IMR-90 (cell line): ENCODE measurements around the gene BCL11B. TPM values are rescaled to one million over a fixed set of nuclear protein-coding genes. Genes with fewer than 3 reads are reported as not detected.

Experiments
- ATAC-seq: fragments of 200-7000 bp; cut with Tn5 transposase; 2 replicates; pipeline ENCODE4 v1.9.1; 2020; ENCODE audit warnings: low read depth, mild to moderate bottlenecking, moderate library complexity
- BruUV-seq: library from RNA; stranded (reverse); fragments of 400-500 nt; replicated peaks from 2 replicates; lab custom pipeline; 2021; lab: Mats Ljungman, UMichigan
- CTCF ChIA-PET: fragments of 300-600 bp; formaldehyde crosslinking; extraction: SDS; loops from one replicate; lab custom pipeline; 2021; ENCODE audit warnings: antibody characterized with exemption; lab: Yijun Ruan, JAX
- POLR2A ChIA-PET: fragments of 300-600 bp; sonication (Branson Sonifier 250); formaldehyde crosslinking; loops from one replicate; lab custom pipeline; 2022; ENCODE audit warnings: antibody characterized with exemption; ENCODE audit not compliant: unreplicated experiment; lab: Charles Lee
- DNase-seq: peaks from one replicate; pipeline ENCODE4 v3.0.0; 2013
- H2AFZ ChIP-seq: replicated peaks from 2 replicates; pipeline ENCODE3; 2013; ENCODE audit warnings: low read length, mild to moderate bottlenecking; ENCODE audit not compliant: poor library complexity
- H2AK5ac ChIP-seq: 2 replicates; pipeline ENCODE4 v1.6.1; 2013; ENCODE audit warnings: low read depth, low read length, inconsistent platforms
- H2AK9ac ChIP-seq: replicated peaks from 2 replicates; pipeline ENCODE3; 2013; ENCODE audit warnings: mild to moderate bottlenecking, low read depth, low read length, moderate library complexity; ENCODE audit not compliant: poor library complexity
- H2BK120ac ChIP-seq: 2 replicates; pipeline ENCODE4 v1.6.1; 2013; ENCODE audit warnings: low read depth, low read length, inconsistent platforms
- H2BK15ac ChIP-seq: 3 replicates; pipeline ENCODE4 v1.6.1; 2013; ENCODE audit warnings: low read depth, low read length, inconsistent platforms
- H2BK20ac ChIP-seq: 2 replicates; pipeline ENCODE4 v1.6.1; 2013; ENCODE audit warnings: low read depth, mild to moderate bottlenecking, inconsistent platforms, low read length, moderate library complexity
- H2BK5ac ChIP-seq: 2 replicates; pipeline ENCODE4 v1.6.1; 2013; ENCODE audit warnings: mild to moderate bottlenecking, low read depth, low read length, inconsistent platforms; ENCODE audit not compliant: poor library complexity, severe bottlenecking
- H3K14ac ChIP-seq: replicated peaks from 2 replicates; pipeline ENCODE4 v1.6.1; 2013; ENCODE audit warnings: low read depth, low read length, inconsistent platforms
- H3K18ac ChIP-seq: 2 replicates; pipeline ENCODE4 v1.6.1; 2013; ENCODE audit warnings: low read depth, low read length, control low read depth
- H3K23ac ChIP-seq: 2 replicates; pipeline ENCODE4 v1.6.1; 2013; ENCODE audit warnings: low read depth, low read length, inconsistent platforms
- H3K27ac ChIP-seq: 2 replicates; pipeline ENCODE4 v1.5.1; 2013; ENCODE audit warnings: mild to moderate bottlenecking, control low read depth, low read length; ENCODE audit not compliant: insufficient read depth
- H3K27me3 ChIP-seq: 2 replicates; pipeline ENCODE4 v1.6.1; 2013; ENCODE audit warnings: low read length; ENCODE audit not compliant: control insufficient read depth, insufficient read depth
- H3K36me3 ChIP-seq: 2 replicates; pipeline ENCODE4 v1.6.1; 2013; ENCODE audit warnings: low read length, mixed read lengths; ENCODE audit not compliant: control insufficient read depth, insufficient read depth
- H3K4ac ChIP-seq: 2 replicates; pipeline ENCODE4 v1.6.1; 2013; ENCODE audit warnings: low read depth, low read length, inconsistent platforms
- H3K4me1 ChIP-seq: 2 replicates; pipeline ENCODE4 v1.6.1; 2013; ENCODE audit warnings: low read length, mixed read lengths; ENCODE audit not compliant: control insufficient read depth, insufficient read depth
- H3K4me2 ChIP-seq: 2 replicates; pipeline ENCODE4 v1.6.1; 2013; ENCODE audit warnings: low read depth, mild to moderate bottlenecking, control low read depth, low read length, moderate library complexity
- H3K4me3 ChIP-seq: 2 replicates; pipeline ENCODE4 v1.5.1; 2013; ENCODE audit warnings: low read depth, mild to moderate bottlenecking, control low read depth, low read length, moderate library complexity; ENCODE audit not compliant: insufficient read depth
- H3K56ac ChIP-seq: 2 replicates; pipeline ENCODE4 v1.6.1; 2013; ENCODE audit warnings: low read length, inconsistent platforms; ENCODE audit not compliant: insufficient read depth; ENCODE audit errors: extremely low read depth
- H3K79me1 ChIP-seq, 2 experiments: 2 replicates each; pipeline ENCODE4 v1.6.1; 2013; ENCODE audit warnings: low read length in 2 of 2, inconsistent platforms in 1 of 2, low read depth in 1 of 2
- H3K9ac ChIP-seq: 2 replicates; pipeline ENCODE4 v1.6.1; 2013; ENCODE audit warnings: low read depth, low read length, control low read depth
- H3K9me1 ChIP-seq: 2 replicates; pipeline ENCODE4 v1.6.1; 2013; ENCODE audit warnings: low read length, inconsistent platforms; ENCODE audit not compliant: insufficient read depth
- H3K9me3 ChIP-seq: 2 replicates; pipeline ENCODE4 v1.6.1; 2013; ENCODE audit warnings: low read length; ENCODE audit not compliant: control insufficient read depth, insufficient read depth
- H4K20me1 ChIP-seq: 2 replicates; pipeline ENCODE4 v1.6.1; 2013; ENCODE audit warnings: low read length, inconsistent platforms; ENCODE audit not compliant: insufficient read depth
- H4K5ac ChIP-seq: 2 replicates; pipeline ENCODE4 v1.6.1; 2013; ENCODE audit warnings: mild to moderate bottlenecking, low read depth, low read length, control low read depth
- H4K8ac ChIP-seq, 2 experiments: 2 replicates each; pipeline ENCODE4 v1.6.1; 2013; ENCODE audit warnings: low read depth in 2 of 2, low read length in 2 of 2, control low read depth in 1 of 2, inconsistent platforms in 1 of 2
- H4K91ac ChIP-seq: 2 replicates; pipeline ENCODE4 v1.6.1; 2013; ENCODE audit warnings: low read depth, low read length, inconsistent platforms; ENCODE audit not compliant: insufficient read depth
- BHLHE40 ChIP-seq: fragments of 150-350 bp; IDR thresholded peaks from 2 replicates; pipeline ENCODE4 v1.6.1; 2016; ENCODE audit warnings: mild to moderate bottlenecking, low read depth, low read length
- CEBPB ChIP-seq: IDR thresholded peaks from 2 replicates; pipeline ENCODE4 v1.6.1; 2012; ENCODE audit warnings: low read depth, low read length, improper control_type of control experiment
- CHD1 ChIP-seq: IDR thresholded peaks from 2 replicates; pipeline ENCODE4 v1.6.1; 2012; ENCODE audit warnings: low read depth, low read length, improper control_type of control experiment
- CTCF ChIP-seq: conservative IDR thresholded peaks from 2 replicates; pipeline ENCODE4 v1.5.1; 2012; ENCODE audit warnings: mild to moderate bottlenecking, low read depth, low read length, improper control_type of control experiment
- ELK1 ChIP-seq: fragments of 150-350 bp; IDR thresholded peaks from 2 replicates; pipeline ENCODE4 v1.6.1; 2016; ENCODE audit warnings: low read depth, mild to moderate bottlenecking, low read length, moderate library complexity, borderline replicate concordance
- FOS ChIP-seq: fragments of 150-350 bp; IDR thresholded peaks from 2 replicates; pipeline ENCODE4 v1.6.1; 2016; ENCODE audit warnings: low read depth, low read length
- MAFK ChIP-seq: IDR thresholded peaks from 2 replicates; pipeline ENCODE4 v1.6.1; 2012; ENCODE audit warnings: low read depth, low read length, improper control_type of control experiment
- MAZ ChIP-seq: IDR thresholded peaks from 2 replicates; pipeline ENCODE4 v1.6.1; 2012; ENCODE audit warnings: low read depth, mild to moderate bottlenecking, low read length, improper control_type of control experiment, moderate library complexity, borderline replicate concordance
- MXI1 ChIP-seq: IDR thresholded peaks from 2 replicates; pipeline ENCODE4 v1.6.1; 2012; ENCODE audit warnings: low read depth, mild to moderate bottlenecking, low read length, moderate library complexity, borderline replicate concordance
- NFE2L2 ChIP-seq: fragments of 150-350 bp; IDR thresholded peaks from 2 replicates; pipeline ENCODE4 v1.6.1; 2016; ENCODE audit warnings: low read depth, mild to moderate bottlenecking, low read length
- POLR2A ChIP-seq: IDR thresholded peaks from 2 replicates; pipeline ENCODE4 v1.6.1; 2012; ENCODE audit warnings: mild to moderate bottlenecking, low read depth, low read length
- RAD21 ChIP-seq: IDR thresholded peaks from 2 replicates; pipeline ENCODE4 v1.6.1; 2012; ENCODE audit warnings: low read length, improper control_type of control experiment
- RCOR1 ChIP-seq: IDR thresholded peaks from 2 replicates; pipeline ENCODE4 v1.6.1; 2012; ENCODE audit warnings: mild to moderate bottlenecking, low read length, improper control_type of control experiment; ENCODE audit not compliant: insufficient replicate concordance
- RFX5 ChIP-seq: IDR thresholded peaks from 2 replicates; pipeline ENCODE4 v1.8.0; 2012; ENCODE audit warnings: low read depth, mild to moderate bottlenecking, low read length, moderate library complexity
- SMC3 ChIP-seq: fragments of 150-350 bp; IDR thresholded peaks from 2 replicates; pipeline ENCODE4 v1.6.1; 2016; ENCODE audit warnings: low read depth, mild to moderate bottlenecking, antibody characterized with exemption, low read length, moderate library complexity
- USF2 ChIP-seq: fragments of 150-350 bp; IDR thresholded peaks from 2 replicates; pipeline ENCODE4 v1.6.1; 2017; ENCODE audit warnings: mild to moderate bottlenecking, antibody characterized with exemption, low read length, low read depth
- WGBS, 2 experiments: methylation state at CpG; one replicate each; pipeline versions ENCODE4 v1.1.5 to v1.1.7; 2013; ENCODE audit warnings: missing lambda C conversion rate in 2 of 2; ENCODE audit not compliant: insufficient read length in 1 of 2; ENCODE audit errors: extremely low coverage in 2 of 2; 5-methylcytosine and 5-hydroxymethylcytosine counted together
- dilution Hi-C: fragments of 300-500 bp; cut with HindIII; formaldehyde crosslinking; loops from one replicate; pipeline ENCODE4 v1.14.3; 2018; ENCODE audit warnings: low sequenced_read_pairs; ENCODE audit not compliant: unreplicated experiment
- in situ Hi-C: fragments of 300-500 bp; cut with MboI; formaldehyde crosslinking; loops from 3 replicates; pipeline ENCODE4 v1.14.3; 2019; ENCODE audit warnings: low sequenced_read_pairs, inconsistent platforms, mixed read lengths
- intact Hi-C: fragments of 100-400 bp; cut with micrococcal nuclease; formaldehyde crosslinking; loops from 2 replicates; pipeline ENCODE4 v1.10.0; 2022
- polyA plus RNA-seq, 3 experiments: library from polyadenylated mRNA; depleted of rRNA; stranded (reverse); fragments of >200 nt; gene quantifications; 2 replicates each; pipeline ENCODE4 v1.2.3, GENCODE V29; 2012; ENCODE audit warnings: low replicate concordance in 1 of 3
- total RNA-seq: library from RNA; depleted of rRNA; stranded (reverse); fragments of >200 nt; gene quantifications from 2 replicates; pipeline ENCODE4 v1.2.3, GENCODE V29; 2012

The BCL11B gene
- total and polyA plus RNA-seq, 2 of the 4 experiments (the other 2 are of a cell fraction) = under 0.01 TPM; not detected in 1

- H2AFZ ChIP-seq = no peak overlapping the region
- intact Hi-C loops = no loop called here
- CTCF ChIA-PET = no interaction called here
- no peaks in the 10 kb centered on the region for H3K36me3 ChIP-seq
- DNase-seq (no peak), ATAC-seq (no peak)
- H3K9me1 ChIP-seq = no peaks in the 10 kb centered on the region
- POLR2A ChIA-PET = no interaction called here
- BruUV-seq = no TSS peak
- no peak overlapping the region for H4K5ac ChIP-seq
- no peak overlapping the region for H2AK5ac ChIP-seq
- no peaks in the 10 kb centered on the region; the same call in 1 of the 2 replicates for H3K27me3 ChIP-seq
- H3K4me2 ChIP-seq = no peak overlapping the region
- no peaks in the 10 kb centered on the region for H3K79me1 ChIP-seq
- H3K18ac ChIP-seq = no peak overlapping the region
- H3K56ac ChIP-seq = no peak overlapping the region
- no peaks in the 10 kb centered on the region for H4K20me1 ChIP-seq
- WGBS, 2 experiments = no CpG with 5 or more reads among the region's 7 CpGs
- dilution Hi-C loops = no loop called here
- H3K4me3 ChIP-seq = no peak overlapping the region
- H3K4me1 ChIP-seq = no peaks in the 10 kb centered on the region
- H3K23ac ChIP-seq = no peak overlapping the region
- in situ Hi-C loops = no loop called here
- no peaks in the 10 kb centered on the region for H3K9me3 ChIP-seq
- H3K27ac ChIP-seq = no peak overlapping the region
- H4K8ac ChIP-seq = no peak overlapping the region
- no peak overlapping the region for H2BK5ac ChIP-seq
- no peak overlapping the region for H3K14ac ChIP-seq
- H3K9ac ChIP-seq = no peak overlapping the region
- no peak overlapping the region for H2BK15ac ChIP-seq
- H2AK9ac ChIP-seq = no peak overlapping the region
- no peak overlapping the region for H4K91ac ChIP-seq
- no peak for TF ChIP-seq MXI1
- no peak for TF ChIP-seq RCOR1
- no peak for TF ChIP-seq BHLHE40
- no peak for TF ChIP-seq NFE2L2
- no peak for TF ChIP-seq MAFK
- TF ChIP-seq RAD21 = no peak
- no peak for TF ChIP-seq POLR2A
- no peak for TF ChIP-seq SMC3
- no peak for TF ChIP-seq USF2
- TF ChIP-seq CEBPB = no peak
- no peak for TF ChIP-seq FOS
- no peak for TF ChIP-seq ELK1
- TF ChIP-seq MAZ = no peak
- no peak for TF ChIP-seq CTCF
- no peak for TF ChIP-seq CHD1
- TF ChIP-seq RFX5 = no peak
- no peak overlapping the region for H3K4ac ChIP-seq
- H2BK20ac ChIP-seq = no peak overlapping the region
- no peak overlapping the region for H2BK120ac ChIP-seq
Measured at GRCh38 chr14:99312106-99312505, 40.1 kb upstream of the BCL11B start.
